ENCODE results near the gene CACNA1G. TPM values are rescaled to one million over a fixed set of nuclear protein-coding genes. Genes with fewer than 3 reads are reported as not detected.

Gene CACNA1G
- total and polyA plus RNA-seq, 7 donors, result 0.02 to 0.24 (median 0.04) TPM; not detected in 2

- intact Hi-C loops (cut with DNase I), result no loop called here
- ATAC-seq, result no peak
- H3K27ac ChIP-seq, result no peak overlapping the region
- H3K27me3 ChIP-seq (ENCODE audit: insufficient read depth in 3 of 3, low read length in 2 of 3), result peaks cover 0 to 3% (median 0%) of the 10 kb centered on the region in 3 donors
- DNase-seq, result no peak
- H3K4me1 ChIP-seq, result no peaks in the 10 kb centered on the region
- no peaks in the 10 kb centered on the region for H3K36me3 ChIP-seq (ENCODE audit: insufficient read depth in 1 of 2, low read depth in 1 of 2)
- H3K4me3 ChIP-seq, result no peak overlapping the region
- no peak for TF ChIP-seq CTCF (IDR thresholded peaks at IDR 0.05)
- 72 to 81% (median 76%) methylated on average over 7 of the region's 7 CpGs for WGBS, 3 donors
- H3K9me3 ChIP-seq, result no peaks in the 10 kb centered on the region
Measured at GRCh38 chr17:50583641-50584040, 23.1 kb downstream of the CACNA1G start.

- H3K9me3 ChIP-seq, result no peaks in the 10 kb centered on the region
- H3K27ac ChIP-seq, result no peak overlapping the region
- no peak overlapping the region for H3K4me3 ChIP-seq
- H3K27me3 ChIP-seq (ENCODE audit: insufficient read depth in 3 of 3, low read length in 2 of 3), result peaks cover 0 to 3% (median 0%) of the 10 kb centered on the region in 3 donors
- no peaks in the 10 kb centered on the region for H3K4me1 ChIP-seq
- ATAC-seq, result no peak
- no peak for DNase-seq
- no peak for TF ChIP-seq CTCF (IDR thresholded peaks at IDR 0.05)
- 75 to 85% (median 75%) methylated on average over 4 of the region's 4 CpGs for WGBS, 3 donors
- intact Hi-C loops (cut with DNase I), result no loop called here
- H3K36me3 ChIP-seq (ENCODE audit: insufficient read depth in 1 of 2, low read depth in 1 of 2), result no peaks in the 10 kb centered on the region
Measured at GRCh38 chr17:50584116-50584515, 23.6 kb downstream of the CACNA1G start.

- ATAC-seq (no peak), DNase-seq (no peak)
- WGBS, 3 donors, result 86 to 91% (median 89%) methylated on average over 6 of the region's 6 CpGs
- no peak overlapping the region for H3K4me3 ChIP-seq
- no peak overlapping the region for H3K27ac ChIP-seq
- H3K9me3 ChIP-seq, result no peaks in the 10 kb centered on the region
- H3K27me3 ChIP-seq (ENCODE audit: insufficient read depth in 3 of 3, low read length in 2 of 3), result no peaks in the 10 kb centered on the region
- TF ChIP-seq CTCF (IDR thresholded peaks at IDR 0.05), result no peak
- no peaks in the 10 kb centered on the region for H3K36me3 ChIP-seq (ENCODE audit: insufficient read depth in 1 of 2, low read depth in 1 of 2)
- intact Hi-C loops (cut with DNase I), result no loop called here
- H3K4me1 ChIP-seq, result peaks cover 3% of the 10 kb centered on the region
Measured at GRCh38 chr17:50584749-50585148, 24.2 kb downstream of the CACNA1G start.

GRCh38 chr17:50585346-50585745 is 24.8 kb downstream of the CACNA1G start:
- no peak for ATAC-seq
- Histone ChIP-seq H3K4me3 (no peak overlapping the region), H3K36me3 (ENCODE audit: insufficient read depth in 1 of 2, low read depth in 1 of 2) (no peaks in the 10 kb centered on the region), H3K27me3 (ENCODE audit: insufficient read depth in 3 of 3, low read length in 2 of 3) (no peaks in the 10 kb centered on the region), H3K9me3 (no peaks in the 10 kb centered on the region), H3K27ac (no peak overlapping the region), H3K4me1 (peaks cover 3% of the 10 kb centered on the region)
- no peak for TF ChIP-seq CTCF (IDR thresholded peaks at IDR 0.05)
- WGBS, 3 donors, result 81 to 91% (median 86%) methylated on average over 4 of the region's 4 CpGs
- intact Hi-C loops (cut with DNase I), result no loop called here
- DNase-seq, result no peak

GRCh38 chr17:50585891-50586290 is 25.4 kb downstream of the CACNA1G start:
- WGBS, 3 donors, result 69 to 89% (median 76%) methylated on average over 7 to 8 of the region's 8 CpGs
- intact Hi-C loops (cut with DNase I), result no loop called here
- Histone ChIP-seq H3K36me3 (ENCODE audit: insufficient read depth in 1 of 2, low read depth in 1 of 2) (no peaks in the 10 kb centered on the region), H3K27me3 (ENCODE audit: insufficient read depth in 3 of 3, low read length in 2 of 3) (no peaks in the 10 kb centered on the region), H3K27ac (no peak overlapping the region), H3K4me3 (no peak overlapping the region), H3K9me3 (no peaks in the 10 kb centered on the region), H3K4me1 (peaks cover 3% of the 10 kb centered on the region)
- no peak for DNase-seq
- no peak for ATAC-seq
- TF ChIP-seq CTCF (IDR thresholded peaks at IDR 0.05), result no peak

All from psoas muscle (tissue), 8 donors.